HepG2 (cell line): Measurements from ENCODE around the gene RNF125. TPM values are rescaled to one million over a fixed set of nuclear protein-coding genes. Genes with fewer than 3 reads are reported as not detected.

ENCODE experiments used
- ATAC-seq: fragments of 200-7000 bp; cut with Tn5 transposase; 3 replicates; pipeline ENCODE4 v1.9.1; 2020; ENCODE audit warnings: mild to moderate bottlenecking, moderate library complexity
- BruUV-seq: library from RNA; stranded (reverse); fragments of 400-500 nt; replicated peaks from 2 replicates; lab custom pipeline; 2021; lab: Mats Ljungman, UMichigan
- CTCF ChIA-PET: fragments of 300-600 bp; formaldehyde crosslinking; extraction: SDS; loops from one replicate; lab custom pipeline; 2021; ENCODE audit warnings: low total read pairs, inconsistent platforms, low intra/inter-chr PET ratio; lab: Yijun Ruan, JAX
- POLR2A ChIA-PET: fragments of 350-600 bp; sonication (Branson Sonifier 250); formaldehyde crosslinking; loops from one replicate; lab custom pipeline; 2020; ENCODE audit warnings: antibody characterized with exemption, inconsistent platforms; lab: Yijun Ruan, JAX
- DNase-seq: peaks from one replicate; pipeline ENCODE4 v3.0.0-alpha.2; 2015; ENCODE audit warnings: low spot score
- FAIRE-seq: peaks from 3 replicates; lab custom pipeline; 2011; peaks lifted over from hg19 to GRCh38; lab: Jason Lieb, UNC
- H2AFZ ChIP-seq: one replicate; pipeline ENCODE4 v1.6.1; 2011; ENCODE audit warnings: low read length, inconsistent platforms
- H3K27ac ChIP-seq: fragments of 300-600 bp; 3 replicates; pipeline ENCODE4 v1.8.0; 2011; ENCODE audit warnings: mixed run types, mild to moderate bottlenecking, mixed read lengths, low read length, inconsistent platforms; ENCODE audit not compliant: insufficient read depth; ENCODE audit errors: extremely low read length
- H3K27me3 ChIP-seq, 2 experiments: fragments of 200-600 bp in 1 of 2; 2 replicates in 1 of 2; 3 replicates in 1 of 2; pipeline versions ENCODE4 v1.6.0 to v1.8.0; 2011; ENCODE audit warnings: low read length in 2 of 2, mild to moderate bottlenecking in 2 of 2, moderate library complexity in 2 of 2, inconsistent platforms in 1 of 2; ENCODE audit not compliant: insufficient read depth in 2 of 2, control insufficient read depth in 1 of 2
- H3K36me3 ChIP-seq, 2 experiments: fragments of 200-600 bp in 1 of 2; replicated peaks in 1 of 2; 2 replicates in 1 of 2; 3 replicates in 1 of 2; pipeline versions ENCODE4 v1.5.1 to v1.8.0; 2011; ENCODE audit warnings: low read length in 2 of 2, inconsistent platforms in 1 of 2; ENCODE audit not compliant: insufficient read depth in 2 of 2, control insufficient read depth in 1 of 2
- H3K4me1 ChIP-seq: 2 replicates; pipeline ENCODE4 v1.5.1; 2012; ENCODE audit warnings: low read length, inconsistent platforms; ENCODE audit not compliant: insufficient read depth
- H3K4me2 ChIP-seq: 2 replicates; pipeline ENCODE4 v1.6.0; 2011; ENCODE audit warnings: low read depth, low read length, inconsistent platforms
- H3K4me3 ChIP-seq, 3 experiments: fragments of 200-600 bp in 1 of 3; sonication (generic), shearing (Covaris generic) in 1 of 3; replicated peaks in 1 of 3; 2 replicates each; pipeline ENCODE4 v1.5.1; 2011 to 2016; ENCODE audit warnings: low read length in 3 of 3, inconsistent platforms in 2 of 3, low read depth in 2 of 3, mild to moderate bottlenecking in 2 of 3, control low read depth in 1 of 3, mixed read lengths in 1 of 3; ENCODE audit not compliant: insufficient read depth in 1 of 3
- H3K79me2 ChIP-seq: one replicate; pipeline ENCODE4 v1.6.1; 2011; ENCODE audit warnings: low read length, inconsistent platforms; ENCODE audit not compliant: insufficient read depth
- H3K9ac ChIP-seq: 2 replicates; pipeline ENCODE4 v1.6.0; 2011; ENCODE audit warnings: mild to moderate bottlenecking, low read depth, low read length, inconsistent platforms; ENCODE audit not compliant: insufficient read depth
- H3K9me3 ChIP-seq: 2 replicates; pipeline ENCODE4 v1.5.1; 2012; ENCODE audit warnings: mild to moderate bottlenecking, low read length
- H4K20me1 ChIP-seq: 2 replicates; pipeline ENCODE4 v1.6.0; 2011; ENCODE audit warnings: inconsistent platforms, mild to moderate bottlenecking, low read length, moderate library complexity; ENCODE audit not compliant: insufficient read depth
- ARID3A ChIP-seq: IDR thresholded peaks from 2 replicates; pipeline ENCODE4 v1.6.1; 2012; ENCODE audit warnings: low read depth, low read length, improper control_type of control experiment
- ATF1 ChIP-seq: IDR thresholded peaks from 2 replicates; pipeline ENCODE4 v1.6.1; 2016; ENCODE audit warnings: mild to moderate bottlenecking, control low read depth
- NFKB2 ChIP-seq: sonication (generic); formaldehyde crosslinking; IDR thresholded peaks from 2 replicates; pipeline ENCODE4 v1.4.0; 2020; ENCODE audit warnings: missing genetic modification reagents, borderline replicate concordance
- ZSCAN30 ChIP-seq: sonication (generic); formaldehyde crosslinking; IDR thresholded peaks from 2 replicates; pipeline ENCODE4 v1.5.0; 2020; ENCODE audit warnings: mild to moderate bottlenecking, missing genetic modification reagents
- WGBS: methylation state at CpG from one replicate; pipeline ENCODE4 v1.1.6; 2017; ENCODE audit warnings: low lambda C conversion rate; 5-methylcytosine and 5-hydroxymethylcytosine counted together
- in situ Hi-C: cut with HindIII; loops from 2 replicates; pipeline ENCODE4 v1.10.0; 2017; ENCODE audit warnings: low pct_unique_long_range_greater_than_20kb; ENCODE audit not compliant: extremely low pct_ligation_motif_present
- intact Hi-C: fragments of 100-400 bp; cut with micrococcal nuclease; formaldehyde crosslinking; loops from one replicate; pipeline ENCODE4 v1.10.0; 2022; ENCODE audit not compliant: unreplicated experiment
- polyA plus RNA-seq, 8 experiments: library from polyadenylated mRNA; depleted of rRNA in 3 of 8; stranded (reverse) in 7 of 8; unstranded in 1 of 8; fragments of >200 nt; fragmentation: Illumina TruSeq in 4 of 8; extraction: Trizol in 4 of 8; gene quantifications; 2 replicates each; pipeline versions ENCODE4 v1.2.1 to v1.2.3, GENCODE V29; 2011 to 2016; ENCODE audit warnings: low read depth in 4 of 8, missing spikeins in 1 of 8, mixed read lengths in 1 of 8; ENCODE audit not compliant: insufficient read depth in 1 of 8
- total RNA-seq, 5 experiments: library from RNA; depleted of rRNA; stranded (reverse); fragments of >200 nt; fragmentation: Illumina TruSeq; extraction: Trizol; gene quantifications; 2 replicates each; pipeline ENCODE4 v1.2.3, GENCODE V29; 2016; ENCODE audit warnings: low read depth in 1 of 5
- TF ChIP-seq, protein P1 (sequence below): sonication (generic); formaldehyde crosslinking; IDR thresholded peaks from 2 replicates; pipeline ENCODE4 v1.4.0; 2020; ENCODE audit warnings: missing genetic modification reagents, borderline replicate concordance
- TF ChIP-seq, protein P2 (sequence below), 2 experiments: fragments of 450-650 bp in 1 of 2; sonication (generic) in 1 of 2; formaldehyde crosslinking in 1 of 2; IDR thresholded peaks; 2 replicates each; pipeline versions ENCODE4 v1.6.1 to v1.8.0; 2016 to 2022; ENCODE audit warnings: antibody characterized with exemption in 1 of 2, mild to moderate bottlenecking in 1 of 2, missing genetic modification reagents in 1 of 2

RNF125 gene
- total and polyA plus RNA-seq, 2 of the 13 experiments (the other 11 are each of a cell fraction or from before 2014, with no cell fraction given): 0.58 to 1.8 TPM

GRCh38 chr18:32096946-32097345 lies 78.3 kb downstream of the RNF125 start:
- 0 out of 2 replicates have a peak overlapping the region, but pooled peaks have one; percentile 5 for H3K4me2 ChIP-seq
- FAIRE-seq: no peak
- peaks cover 5 to 13% of the 10 kb centered on the region in 2 experiments; a peak in 3 of 5 replicates for H3K36me3 ChIP-seq
- no TSS peak for BruUV-seq
- H3K4me1 ChIP-seq: peaks cover 42% of the 10 kb centered on the region
- POLR2A ChIA-PET: no interaction called here
- no peaks in the 10 kb centered on the region for H3K27me3 ChIP-seq
- DNase-seq: no peak
- no peak for ATAC-seq
- no peak overlapping the region for H3K9ac ChIP-seq
- in situ Hi-C loops: no loop called here
- no peak overlapping the region for H3K4me3 ChIP-seq
- peaks cover 79% of the 10 kb centered on the region for H3K79me2 ChIP-seq
- H2AFZ ChIP-seq: no peak overlapping the region
- 90% methylated on average over 2 of the region's 2 CpGs for WGBS
- CTCF ChIA-PET: no interaction called here
- intact Hi-C loops: loop anchor here (2.0 to 10.0 kb wide), 2 partner anchors 14 to 512 kb away; no protein-coding TSS in a partner anchor
- no peaks in the 10 kb centered on the region for H3K9me3 ChIP-seq
- no peak overlapping the region for H3K27ac ChIP-seq
- peaks cover 24% of the 10 kb centered on the region; the same call in 1 of the 2 replicates for H4K20me1 ChIP-seq
- TF ChIP-seq ATF1 (CRISPR knock-in tag): no peak
- TF ChIP-seq ZSCAN30 (CRISPR knock-in tag): no peak
- no peak for TF ChIP-seq NFKB2 (CRISPR knock-in tag)
- TF ChIP-seq, protein P1, sequence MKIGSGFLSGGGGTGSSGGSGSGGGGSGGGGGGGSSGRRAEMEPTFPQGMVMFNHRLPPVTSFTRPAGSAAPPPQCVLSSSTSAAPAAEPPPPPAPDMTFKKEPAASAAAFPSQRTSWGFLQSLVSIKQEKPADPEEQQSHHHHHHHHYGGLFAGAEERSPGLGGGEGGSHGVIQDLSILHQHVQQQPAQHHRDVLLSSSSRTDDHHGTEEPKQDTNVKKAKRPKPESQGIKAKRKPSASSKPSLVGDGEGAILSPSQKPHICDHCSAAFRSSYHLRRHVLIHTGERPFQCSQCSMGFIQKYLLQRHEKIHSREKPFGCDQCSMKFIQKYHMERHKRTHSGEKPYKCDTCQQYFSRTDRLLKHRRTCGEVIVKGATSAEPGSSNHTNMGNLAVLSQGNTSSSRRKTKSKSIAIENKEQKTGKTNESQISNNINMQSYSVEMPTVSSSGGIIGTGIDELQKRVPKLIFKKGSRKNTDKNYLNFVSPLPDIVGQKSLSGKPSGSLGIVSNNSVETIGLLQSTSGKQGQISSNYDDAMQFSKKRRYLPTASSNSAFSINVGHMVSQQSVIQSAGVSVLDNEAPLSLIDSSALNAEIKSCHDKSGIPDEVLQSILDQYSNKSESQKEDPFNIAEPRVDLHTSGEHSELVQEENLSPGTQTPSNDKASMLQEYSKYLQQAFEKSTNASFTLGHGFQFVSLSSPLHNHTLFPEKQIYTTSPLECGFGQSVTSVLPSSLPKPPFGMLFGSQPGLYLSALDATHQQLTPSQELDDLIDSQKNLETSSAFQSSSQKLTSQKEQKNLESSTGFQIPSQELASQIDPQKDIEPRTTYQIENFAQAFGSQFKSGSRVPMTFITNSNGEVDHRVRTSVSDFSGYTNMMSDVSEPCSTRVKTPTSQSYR (CRISPR knock-in tag): no peak
- TF ChIP-seq, protein P2, sequence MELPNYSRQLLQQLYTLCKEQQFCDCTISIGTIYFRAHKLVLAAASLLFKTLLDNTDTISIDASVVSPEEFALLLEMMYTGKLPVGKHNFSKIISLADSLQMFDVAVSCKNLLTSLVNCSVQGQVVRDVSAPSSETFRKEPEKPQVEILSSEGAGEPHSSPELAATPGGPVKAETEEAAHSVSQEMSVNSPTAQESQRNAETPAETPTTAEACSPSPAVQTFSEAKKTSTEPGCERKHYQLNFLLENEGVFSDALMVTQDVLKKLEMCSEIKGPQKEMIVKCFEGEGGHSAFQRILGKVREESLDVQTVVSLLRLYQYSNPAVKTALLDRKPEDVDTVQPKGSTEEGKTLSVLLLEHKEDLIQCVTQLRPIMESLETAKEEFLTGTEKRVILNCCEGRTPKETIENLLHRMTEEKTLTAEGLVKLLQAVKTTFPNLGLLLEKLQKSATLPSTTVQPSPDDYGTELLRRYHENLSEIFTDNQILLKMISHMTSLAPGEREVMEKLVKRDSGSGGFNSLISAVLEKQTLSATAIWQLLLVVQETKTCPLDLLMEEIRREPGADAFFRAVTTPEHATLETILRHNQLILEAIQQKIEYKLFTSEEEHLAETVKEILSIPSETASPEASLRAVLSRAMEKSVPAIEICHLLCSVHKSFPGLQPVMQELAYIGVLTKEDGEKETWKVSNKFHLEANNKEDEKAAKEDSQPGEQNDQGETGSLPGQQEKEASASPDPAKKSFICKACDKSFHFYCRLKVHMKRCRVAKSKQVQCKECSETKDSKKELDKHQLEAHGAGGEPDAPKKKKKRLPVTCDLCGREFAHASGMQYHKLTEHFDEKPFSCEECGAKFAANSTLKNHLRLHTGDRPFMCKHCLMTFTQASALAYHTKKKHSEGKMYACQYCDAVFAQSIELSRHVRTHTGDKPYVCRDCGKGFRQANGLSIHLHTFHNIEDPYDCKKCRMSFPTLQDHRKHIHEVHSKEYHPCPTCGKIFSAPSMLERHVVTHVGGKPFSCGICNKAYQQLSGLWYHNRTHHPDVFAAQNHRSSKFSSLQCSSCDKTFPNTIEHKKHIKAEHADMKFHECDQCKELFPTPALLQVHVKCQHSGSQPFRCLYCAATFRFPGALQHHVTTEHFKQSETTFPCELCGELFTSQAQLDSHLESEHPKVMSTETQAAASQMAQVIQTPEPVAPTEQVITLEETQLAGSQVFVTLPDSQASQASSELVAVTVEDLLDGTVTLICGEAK (IDR thresholded peaks at IDR 0.05): no peak
- TF ChIP-seq, protein P2 (CRISPR knock-in tag; IDR thresholded peaks at IDR 0.05): no peak
- no peak for TF ChIP-seq ARID3A
